Measurements from ENCODE around the gene RAPGEF1.

- TF ChIP-seq, protein P1, sequence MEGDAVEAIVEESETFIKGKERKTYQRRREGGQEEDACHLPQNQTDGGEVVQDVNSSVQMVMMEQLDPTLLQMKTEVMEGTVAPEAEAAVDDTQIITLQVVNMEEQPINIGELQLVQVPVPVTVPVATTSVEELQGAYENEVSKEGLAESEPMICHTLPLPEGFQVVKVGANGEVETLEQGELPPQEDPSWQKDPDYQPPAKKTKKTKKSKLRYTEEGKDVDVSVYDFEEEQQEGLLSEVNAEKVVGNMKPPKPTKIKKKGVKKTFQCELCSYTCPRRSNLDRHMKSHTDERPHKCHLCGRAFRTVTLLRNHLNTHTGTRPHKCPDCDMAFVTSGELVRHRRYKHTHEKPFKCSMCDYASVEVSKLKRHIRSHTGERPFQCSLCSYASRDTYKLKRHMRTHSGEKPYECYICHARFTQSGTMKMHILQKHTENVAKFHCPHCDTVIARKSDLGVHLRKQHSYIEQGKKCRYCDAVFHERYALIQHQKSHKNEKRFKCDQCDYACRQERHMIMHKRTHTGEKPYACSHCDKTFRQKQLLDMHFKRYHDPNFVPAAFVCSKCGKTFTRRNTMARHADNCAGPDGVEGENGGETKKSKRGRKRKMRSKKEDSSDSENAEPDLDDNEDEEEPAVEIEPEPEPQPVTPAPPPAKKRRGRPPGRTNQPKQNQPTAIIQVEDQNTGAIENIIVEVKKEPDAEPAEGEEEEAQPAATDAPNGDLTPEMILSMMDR (IDR thresholded peaks at IDR 0.05) = no peak
- TF ChIP-seq POLR2AphosphoS5 (IDR thresholded peaks at IDR 0.05; ENCODE audit: insufficient read depth in 1 of 2, low read depth in 1 of 2) = no peak
These were observed 73.8 kb downstream of the RAPGEF1 start for GRCh38 chr9:131666029-131666428.

Measured in vagina (tissue), 2 donors.